ENCODE measurements around the gene NAA80.

GRCh38 chr3:50275141-50275995 is 23.8 kb downstream of the NAA80 start:
- TF ChIP-seq BRD4 (CRISPR knock-in tag; IDR thresholded peaks at IDR 0.05) (no peak), USF2 (IDR thresholded peaks at IDR 0.05; ENCODE audit: low read depth, low read length) (no peak), USF2 (CRISPR knock-in tag; IDR thresholded peaks at IDR 0.05; ENCODE audit: borderline replicate concordance) (no peak), ZNF282 (IDR thresholded peaks at IDR 0.05; ENCODE audit: partially characterized antibody) (no peak)
- TF ChIP-seq, protein P1, sequence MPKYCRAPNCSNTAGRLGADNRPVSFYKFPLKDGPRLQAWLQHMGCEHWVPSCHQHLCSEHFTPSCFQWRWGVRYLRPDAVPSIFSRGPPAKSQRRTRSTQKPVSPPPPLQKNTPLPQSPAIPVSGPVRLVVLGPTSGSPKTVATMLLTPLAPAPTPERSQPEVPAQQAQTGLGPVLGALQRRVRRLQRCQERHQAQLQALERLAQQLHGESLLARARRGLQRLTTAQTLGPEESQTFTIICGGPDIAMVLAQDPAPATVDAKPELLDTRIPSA (CRISPR knock-in tag; IDR thresholded peaks at IDR 0.05; ENCODE audit: borderline replicate concordance), result no peak
